GM12873 (cell line): Measurements from ENCODE around the gene CALCB.

Source experiments
- CTCF ChIP-seq: IDR thresholded peaks from 2 replicates; pipeline ENCODE4 v1.5.1; 2012; ENCODE audit warnings: low read depth, mild to moderate bottlenecking, moderate library complexity, low read length, control low read depth; ENCODE audit not compliant: insufficient read depth; ENCODE audit errors: missing control alignments

CALCB gene

DNA sequence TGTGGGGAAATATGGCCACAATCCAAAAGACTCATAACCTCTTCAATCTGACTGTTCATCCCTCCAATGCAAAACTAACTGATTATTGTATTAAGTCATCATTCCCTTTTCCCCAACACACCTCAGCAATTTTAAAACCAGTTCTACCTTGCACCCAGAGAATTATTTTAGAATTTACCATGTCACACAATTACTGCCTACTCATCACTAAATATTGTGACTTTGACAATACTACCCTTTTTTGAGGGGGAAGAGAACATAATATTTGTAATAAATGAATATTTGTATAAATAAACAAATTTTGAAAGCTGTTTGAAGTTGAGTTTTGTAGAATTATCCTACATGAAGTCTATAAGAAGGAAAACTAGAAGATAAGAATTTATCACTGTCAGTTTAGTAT is 28.2 kb upstream of the CALCB start:
- no peak for TF ChIP-seq CTCF

- no peak for TF ChIP-seq CTCF
These were observed 27.5 kb upstream of the CALCB start for GRCh38 chr11:15045891-15046290.

DNA sequence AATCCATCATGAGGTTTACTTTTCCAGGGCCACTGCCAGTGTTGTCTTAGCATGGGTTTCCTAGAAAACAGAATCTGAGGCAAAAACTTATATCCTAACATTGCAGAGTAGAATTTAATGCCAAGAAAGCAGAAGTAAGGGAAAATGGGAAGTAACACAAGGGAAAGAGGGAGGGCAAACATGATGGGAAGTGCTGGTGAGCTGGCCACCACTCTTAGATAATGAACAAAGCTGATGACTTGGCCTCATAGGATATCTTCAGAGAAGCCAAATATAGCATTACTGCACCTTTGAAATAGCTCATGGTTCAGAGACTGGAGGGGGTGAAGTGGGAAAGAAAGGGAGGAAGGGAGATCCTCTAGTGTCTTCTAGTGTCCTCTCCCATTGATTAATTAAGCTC is 24.8 kb upstream of the CALCB start:
- TF ChIP-seq CTCF, result no peak

- no peak for TF ChIP-seq CTCF
These were observed 20.2 kb upstream of the CALCB start for GRCh38 chr11:15053191-15053685.

GRCh38 chr11:15055620-15056356 is 17.6 kb upstream of the CALCB start:
- TF ChIP-seq CTCF, result no peak

DNA sequence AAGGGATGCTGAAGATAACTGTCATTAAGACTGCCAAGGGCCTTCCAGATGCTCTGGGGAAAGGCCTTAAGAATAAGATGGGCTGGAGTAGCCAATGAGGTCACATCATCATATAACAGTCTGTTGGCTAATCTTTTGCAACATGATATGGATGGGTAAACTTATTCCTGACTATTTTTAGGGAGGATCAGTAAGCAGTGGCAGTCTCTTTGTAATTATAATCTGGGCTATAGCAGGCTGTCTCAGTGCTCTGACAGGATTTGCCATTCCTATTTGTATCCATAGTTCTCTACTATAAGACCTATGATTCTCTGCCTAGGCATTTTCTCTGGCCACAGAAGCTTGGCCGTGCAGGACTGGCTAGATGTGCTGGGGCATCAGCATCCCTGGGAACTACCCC is 16.1 kb upstream of the CALCB start:
- TF ChIP-seq CTCF, result no peak

GRCh38 chr11:15059132-15059915 is 14.1 kb upstream of the CALCB start:
- no peak for TF ChIP-seq CTCF
